Uterus (tissue), 4 donors: ENCODE data around the gene AGFG2. TPM values are rescaled to one million over a fixed set of nuclear protein-coding genes. Genes with fewer than 3 reads are reported as not detected.

Experiments
- DNase-seq, 2 donors: peaks; one replicate each; pipeline ENCODE4 v3.0.0-alpha.2; 2019 to 2020
- H3K27ac ChIP-seq, 2 donors: fragments of 200-600 bp; sonication (generic); 1 replicate in 1 of 2; 2 replicates in 1 of 2; pipeline ENCODE4 v1.5.1; 2016 to 2018
- H3K27me3 ChIP-seq, 2 donors: fragments of 200-600 bp; sonication (generic); one replicate each; pipeline ENCODE4 v1.5.1; 2018 to 2019; ENCODE audit warnings: control low read depth in 1 of 2
- H3K36me3 ChIP-seq, 2 donors: fragments of 200-600 bp; sonication (generic); one replicate each; pipeline ENCODE4 v1.5.1; 2019; ENCODE audit warnings: control low read depth in 1 of 2
- H3K4me1 ChIP-seq, 2 donors: fragments of 200-600 bp; sonication (generic); one replicate each; pipeline ENCODE4 v1.5.1; 2018 to 2019; ENCODE audit warnings: control low read depth in 1 of 2
- H3K4me3 ChIP-seq, 2 donors: fragments of 200-600 bp; sonication (generic); 1 replicate in 1 of 2; 2 replicates in 1 of 2; pipeline ENCODE4 v1.5.1; 2018 to 2019; ENCODE audit warnings: mild to moderate bottlenecking in 1 of 2
- H3K9me3 ChIP-seq, 2 donors: fragments of 200-600 bp; sonication (generic); one replicate each; pipeline ENCODE4 v1.5.1; 2019; ENCODE audit warnings: control low read depth in 1 of 2
- CTCF ChIP-seq, 4 experiments: fragments of 200-600 bp in 2 of 4; fragments of 450-650 bp in 2 of 4; sonication (generic) in 2 of 4; IDR thresholded peaks; one replicate each; pipeline ENCODE4 v1.5.1; 2016 to 2019; ENCODE audit warnings: antibody characterized with exemption in 4 of 4, mild to moderate bottlenecking in 2 of 4, moderate library complexity in 1 of 4
- POLR2A ChIP-seq, 2 donors: fragments of 450-650 bp; IDR thresholded peaks; one replicate each; pipeline ENCODE4 v1.6.1; 2016; ENCODE audit warnings: antibody characterized with exemption in 2 of 2, mild to moderate bottlenecking in 1 of 2, moderate library complexity in 1 of 2
- intact Hi-C: fragments of 100-400 bp; cut with DNase I; formaldehyde crosslinking; loops from one replicate; pipeline ENCODE4 v1.15.1; 2023; ENCODE audit warnings: low total_unique reads
- total RNA-seq, 4 donors: library from RNA; depleted of rRNA in 3 of 4; stranded (reverse); fragments of >200 nt in 3 of 4; gene quantifications; one replicate each; pipeline versions ENCODE4 v1.1.0 to v1.2.4, GENCODE V29; 2014 to 2023
- donor health status: DM: yes; HTN: yes; CAD: no.

AGFG2 gene
- total RNA-seq, 4 donors from 2014 or later, result 6.8 to 64.4 (median 20.4) TPM

GRCh38 chr7:100509231-100509630 is 29.8 kb upstream of the AGFG2 start:
- peak; percentile 41 to 61 for DNase-seq
- no peak overlapping the region for H3K27ac ChIP-seq

GRCh38 chr7:100510437-100511239 is 28.4 kb upstream of the AGFG2 start:
- no peak for DNase-seq
- Histone ChIP-seq H3K4me1 (no peaks in the 10 kb centered on the region), H3K27ac (no peak overlapping the region), H3K9me3 (no peaks in the 10 kb centered on the region), H3K27me3 (no peaks in the 10 kb centered on the region), H3K36me3 (no peaks in the 10 kb centered on the region), H3K4me3 (no peak overlapping the region)
- TF ChIP-seq CTCF (IDR thresholded peaks at IDR 0.05), result no peak
- no peak for TF ChIP-seq POLR2A (IDR thresholded peaks at IDR 0.05)
- intact Hi-C loops, result no loop called here

More at GRCh38 chr7:100509231-100509630, 29.8 kb upstream of the AGFG2 start:
- Histone ChIP-seq H3K4me3 (no peak overlapping the region), H3K36me3 (no peaks in the 10 kb centered on the region), H3K27me3 (no peaks in the 10 kb centered on the region), H3K9me3 (no peaks in the 10 kb centered on the region), H3K4me1 (no peaks in the 10 kb centered on the region)
- TF ChIP-seq POLR2A (IDR thresholded peaks at IDR 0.05), result no peak
- no peak for TF ChIP-seq CTCF (IDR thresholded peaks at IDR 0.05)
- intact Hi-C loops, result no loop called here

- no peak overlapping the region for H3K4me3 ChIP-seq
- no peaks in the 10 kb centered on the region for H3K9me3 ChIP-seq
- no peaks in the 10 kb centered on the region for H3K4me1 ChIP-seq
- TF ChIP-seq POLR2A (IDR thresholded peaks at IDR 0.05) (no peak), CTCF (IDR thresholded peaks at IDR 0.05) (no peak)
- no peaks in the 10 kb centered on the region for H3K36me3 ChIP-seq
- no peak overlapping the region for H3K27ac ChIP-seq
- DNase-seq, result no peak
- intact Hi-C loops, result no loop called here
- H3K27me3 ChIP-seq, result no peaks in the 10 kb centered on the region
These were observed 25.7 kb upstream of the AGFG2 start for GRCh38 chr7:100513212-100513810.

- Histone ChIP-seq H3K27me3 (no peaks in the 10 kb centered on the region), H3K27ac (no peak overlapping the region), H3K36me3 (no peaks in the 10 kb centered on the region), H3K4me3 (no peak overlapping the region), H3K4me1 (no peaks in the 10 kb centered on the region), H3K9me3 (no peaks in the 10 kb centered on the region)
- no peak for DNase-seq
- intact Hi-C loops, result no loop called here
- TF ChIP-seq CTCF (IDR thresholded peaks at IDR 0.05) (no peak), POLR2A (IDR thresholded peaks at IDR 0.05) (no peak)
These were observed 23.9 kb upstream of the AGFG2 start for GRCh38 chr7:100515072-100515532.

- DNase-seq, result peak; percentile 45 to 55
- no peaks in the 10 kb centered on the region for H3K4me1 ChIP-seq
- no peaks in the 10 kb centered on the region for H3K36me3 ChIP-seq
- no peak overlapping the region for H3K4me3 ChIP-seq
- H3K9me3 ChIP-seq, result no peaks in the 10 kb centered on the region
- H3K27me3 ChIP-seq, result no peaks in the 10 kb centered on the region
- TF ChIP-seq CTCF (IDR thresholded peaks at IDR 0.05) (no peak), POLR2A (IDR thresholded peaks at IDR 0.05) (no peak)
- intact Hi-C loops, result no loop called here
- no peak overlapping the region for H3K27ac ChIP-seq
These were observed 22.7 kb upstream of the AGFG2 start for GRCh38 chr7:100516135-100516812.
